ENCODE measurements around the gene DEAF1.

DNA sequence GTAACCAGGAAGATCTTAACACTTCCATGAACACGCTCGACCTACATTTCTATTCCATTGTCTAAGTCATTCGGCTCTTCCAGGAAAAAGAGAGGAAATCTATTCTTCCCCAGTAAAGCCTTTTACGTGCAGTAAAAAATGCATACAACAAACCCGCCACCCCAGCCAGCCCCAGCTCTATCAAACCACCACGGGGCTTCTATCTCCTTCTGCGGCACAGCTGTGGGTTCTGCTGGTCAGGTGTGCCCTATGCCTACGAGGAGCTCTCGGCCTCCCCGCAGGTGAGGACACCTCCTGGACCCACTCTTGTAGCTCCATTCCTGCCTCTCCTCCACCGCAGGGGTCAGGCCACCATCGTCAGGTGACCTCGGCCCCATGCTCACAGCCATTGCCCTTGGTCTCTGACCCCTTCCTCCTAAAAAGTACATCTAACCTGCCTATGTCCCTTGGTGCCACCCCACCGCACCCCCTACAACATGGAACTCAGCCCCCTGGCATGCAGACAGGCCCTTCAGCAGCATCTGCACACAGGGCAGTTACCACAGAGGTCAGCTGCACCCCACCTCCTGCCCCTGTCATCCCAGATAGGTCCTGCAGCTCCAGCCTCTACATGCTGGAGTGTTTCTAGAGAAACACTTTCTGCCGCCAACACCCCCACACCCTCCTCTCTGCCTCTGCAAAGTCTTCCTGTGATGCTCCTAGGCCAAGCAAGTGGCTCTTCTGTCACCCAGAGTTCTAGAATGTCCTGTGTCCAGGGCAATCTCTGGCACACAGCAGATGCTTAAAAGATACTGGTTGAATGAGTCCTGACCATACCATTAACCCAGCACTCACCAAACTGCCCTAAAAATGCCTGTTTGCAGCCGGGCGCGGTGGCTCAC lies 3.1 kb downstream of the DEAF1 start:
- TF ChIP-seq, protein P1, sequence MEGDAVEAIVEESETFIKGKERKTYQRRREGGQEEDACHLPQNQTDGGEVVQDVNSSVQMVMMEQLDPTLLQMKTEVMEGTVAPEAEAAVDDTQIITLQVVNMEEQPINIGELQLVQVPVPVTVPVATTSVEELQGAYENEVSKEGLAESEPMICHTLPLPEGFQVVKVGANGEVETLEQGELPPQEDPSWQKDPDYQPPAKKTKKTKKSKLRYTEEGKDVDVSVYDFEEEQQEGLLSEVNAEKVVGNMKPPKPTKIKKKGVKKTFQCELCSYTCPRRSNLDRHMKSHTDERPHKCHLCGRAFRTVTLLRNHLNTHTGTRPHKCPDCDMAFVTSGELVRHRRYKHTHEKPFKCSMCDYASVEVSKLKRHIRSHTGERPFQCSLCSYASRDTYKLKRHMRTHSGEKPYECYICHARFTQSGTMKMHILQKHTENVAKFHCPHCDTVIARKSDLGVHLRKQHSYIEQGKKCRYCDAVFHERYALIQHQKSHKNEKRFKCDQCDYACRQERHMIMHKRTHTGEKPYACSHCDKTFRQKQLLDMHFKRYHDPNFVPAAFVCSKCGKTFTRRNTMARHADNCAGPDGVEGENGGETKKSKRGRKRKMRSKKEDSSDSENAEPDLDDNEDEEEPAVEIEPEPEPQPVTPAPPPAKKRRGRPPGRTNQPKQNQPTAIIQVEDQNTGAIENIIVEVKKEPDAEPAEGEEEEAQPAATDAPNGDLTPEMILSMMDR (conservative IDR thresholded peaks at IDR 0.05; ENCODE audit: low read length): no peak
- no peak for TF ChIP-seq EZH2phosphoT487 (IDR thresholded peaks at IDR 0.05; ENCODE audit: borderline replicate concordance)
